DOHH2 (cell line): ENCODE data around the gene PLA2G4A.

ENCODE experiments used
- H3F3A ChIP-seq: fragments of 200-600 bp; sonication (generic), shearing (Covaris generic); 2 replicates; pipeline ENCODE4 v1.6.0; 2016; ENCODE audit warnings: antibody characterized with exemption, mild to moderate bottlenecking; ENCODE audit not compliant: control insufficient read depth, insufficient read depth
- H3K27ac ChIP-seq: fragments of 200-600 bp; sonication (generic); 2 replicates; pipeline ENCODE4 v1.5.1; 2014; ENCODE audit warnings: low read depth, mild to moderate bottlenecking, low read length, moderate library complexity
- H3K27me3 ChIP-seq: fragments of 200-600 bp; sonication (generic); 2 replicates; pipeline ENCODE4 v1.6.1; 2014; ENCODE audit warnings: mild to moderate bottlenecking, low read length, mixed read lengths; ENCODE audit not compliant: control insufficient read depth
- H3K36me3 ChIP-seq: fragments of 200-600 bp; sonication (generic); 2 replicates; pipeline ENCODE4 v1.6.1; 2014; ENCODE audit warnings: mild to moderate bottlenecking, low read length, moderate library complexity, mixed read lengths; ENCODE audit not compliant: control insufficient read depth
- H3K4me1 ChIP-seq: fragments of 200-600 bp; sonication (generic); 2 replicates; pipeline ENCODE4 v1.6.1; 2014; ENCODE audit warnings: mild to moderate bottlenecking, low read length, mixed read lengths; ENCODE audit not compliant: control insufficient read depth
- H3K4me2 ChIP-seq: fragments of 200-600 bp; sonication (generic); 2 replicates; pipeline ENCODE4 v1.6.0; 2014; ENCODE audit warnings: mild to moderate bottlenecking, low read length, moderate library complexity
- H3K4me3 ChIP-seq: fragments of 200-600 bp; sonication (generic); 2 replicates; pipeline ENCODE4 v1.5.1; 2014; ENCODE audit warnings: mild to moderate bottlenecking, low read length, mixed read lengths
- H3K79me2 ChIP-seq: fragments of 200-600 bp; sonication (generic); 2 replicates; pipeline ENCODE4 v1.6.1; 2014; ENCODE audit warnings: mild to moderate bottlenecking, low read length, mixed read lengths; ENCODE audit not compliant: control insufficient read depth
- H3K9me2 ChIP-seq: fragments of 200-600 bp; sonication (generic); replicated peaks from 2 replicates; pipeline ENCODE4 v1.6.1; 2014; ENCODE audit warnings: mild to moderate bottlenecking, low read length, mixed read lengths; ENCODE audit not compliant: control insufficient read depth
- H3K9me3 ChIP-seq: fragments of 200-600 bp; sonication (generic); 2 replicates; pipeline ENCODE4 v1.6.1; 2014; ENCODE audit warnings: antibody characterized with exemption, low read length, mixed read lengths; ENCODE audit not compliant: control insufficient read depth, insufficient read depth
- H4K20me1 ChIP-seq: fragments of 200-600 bp; sonication (generic); 2 replicates; pipeline ENCODE4 v1.6.0; 2014; ENCODE audit warnings: low read depth, mild to moderate bottlenecking, antibody characterized with exemption, low read length, moderate library complexity; ENCODE audit not compliant: control insufficient read depth, insufficient read depth
- EZH2phosphoT487 ChIP-seq: fragments of 200-600 bp; sonication (generic); IDR thresholded peaks from 2 replicates; pipeline ENCODE4 v1.6.1; 2017; ENCODE audit warnings: borderline replicate concordance, mild to moderate bottlenecking, antibody characterized with exemption, low read length, moderate library complexity, mixed read lengths
- TF ChIP-seq, protein P1 (sequence below): fragments of 200-600 bp; sonication (generic); IDR thresholded peaks from one replicate; pipeline ENCODE4 v1.5.1; 2014; ENCODE audit warnings: antibody characterized with exemption, mild to moderate bottlenecking, low read depth, low read length; ENCODE audit not compliant: poor library complexity, severe bottlenecking

PLA2G4A gene

DNA sequence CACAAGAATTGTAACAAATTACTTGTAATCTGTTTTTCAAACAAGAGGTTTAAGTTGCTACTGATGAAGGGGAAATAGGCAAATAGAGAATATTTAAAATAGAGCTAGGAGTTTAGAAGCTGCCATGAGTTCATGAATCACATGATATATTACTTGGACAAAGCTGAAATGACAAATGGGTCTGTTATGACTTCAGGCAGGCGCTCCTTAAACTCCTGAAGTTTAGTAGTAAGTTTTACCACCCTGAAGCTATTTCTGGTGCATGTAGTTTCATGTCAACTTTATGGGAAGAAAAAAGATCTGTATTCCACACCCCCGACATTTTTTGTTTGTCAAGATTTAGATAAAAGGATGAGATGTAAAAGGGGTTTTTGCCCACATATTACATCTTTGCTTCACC lies 58.5 kb downstream of the PLA2G4A start:
- H3K27ac ChIP-seq, result no peak overlapping the region
- no peaks in the 10 kb centered on the region for H3F3A ChIP-seq

DNA sequence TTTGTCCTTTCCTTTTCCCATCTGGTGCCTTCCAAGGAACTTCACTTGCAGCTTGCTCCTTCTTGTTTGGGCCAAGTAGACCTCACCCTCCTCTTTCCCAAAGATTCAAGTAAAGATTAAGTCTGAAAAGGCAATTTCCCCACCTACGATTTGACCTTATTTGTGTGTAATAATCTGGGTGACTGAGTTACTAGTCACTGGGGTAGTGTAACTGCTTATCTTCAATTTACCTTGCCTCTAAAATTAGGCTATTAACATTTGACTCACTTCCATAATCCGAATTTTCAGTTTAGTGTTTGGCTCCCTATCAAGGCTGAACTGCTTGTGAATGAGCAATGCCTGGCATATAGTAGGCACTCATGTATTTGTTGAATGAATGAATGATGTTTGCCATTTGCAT lies 59.6 kb downstream of the PLA2G4A start:
- H3K79me2 ChIP-seq, result no peaks in the 10 kb centered on the region
- H4K20me1 ChIP-seq, result no peaks in the 10 kb centered on the region
- no peaks in the 10 kb centered on the region for H3K4me1 ChIP-seq
- H3K27me3 ChIP-seq, result no peaks in the 10 kb centered on the region
- no peak overlapping the region for H3K4me3 ChIP-seq
- H3K9me3 ChIP-seq, result no peaks in the 10 kb centered on the region
- H3F3A ChIP-seq, result no peaks in the 10 kb centered on the region
- H3K4me2 ChIP-seq, result no peak overlapping the region
- H3K36me3 ChIP-seq, result no peaks in the 10 kb centered on the region
- TF ChIP-seq EZH2phosphoT487, result no peak
- TF ChIP-seq, protein P1, sequence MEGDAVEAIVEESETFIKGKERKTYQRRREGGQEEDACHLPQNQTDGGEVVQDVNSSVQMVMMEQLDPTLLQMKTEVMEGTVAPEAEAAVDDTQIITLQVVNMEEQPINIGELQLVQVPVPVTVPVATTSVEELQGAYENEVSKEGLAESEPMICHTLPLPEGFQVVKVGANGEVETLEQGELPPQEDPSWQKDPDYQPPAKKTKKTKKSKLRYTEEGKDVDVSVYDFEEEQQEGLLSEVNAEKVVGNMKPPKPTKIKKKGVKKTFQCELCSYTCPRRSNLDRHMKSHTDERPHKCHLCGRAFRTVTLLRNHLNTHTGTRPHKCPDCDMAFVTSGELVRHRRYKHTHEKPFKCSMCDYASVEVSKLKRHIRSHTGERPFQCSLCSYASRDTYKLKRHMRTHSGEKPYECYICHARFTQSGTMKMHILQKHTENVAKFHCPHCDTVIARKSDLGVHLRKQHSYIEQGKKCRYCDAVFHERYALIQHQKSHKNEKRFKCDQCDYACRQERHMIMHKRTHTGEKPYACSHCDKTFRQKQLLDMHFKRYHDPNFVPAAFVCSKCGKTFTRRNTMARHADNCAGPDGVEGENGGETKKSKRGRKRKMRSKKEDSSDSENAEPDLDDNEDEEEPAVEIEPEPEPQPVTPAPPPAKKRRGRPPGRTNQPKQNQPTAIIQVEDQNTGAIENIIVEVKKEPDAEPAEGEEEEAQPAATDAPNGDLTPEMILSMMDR, result no peak
- H3K27ac ChIP-seq, result no peak overlapping the region
- H3K9me2 ChIP-seq, result no peaks in the 10 kb centered on the region

More for the DNA sequence above, 58.5 kb downstream of the PLA2G4A start:
- no peaks in the 10 kb centered on the region for H3K27me3 ChIP-seq
- H4K20me1 ChIP-seq, result no peaks in the 10 kb centered on the region
- H3K79me2 ChIP-seq, result no peaks in the 10 kb centered on the region
- no peak overlapping the region for H3K4me3 ChIP-seq
- H3K4me1 ChIP-seq, result no peaks in the 10 kb centered on the region
- H3K9me3 ChIP-seq, result no peaks in the 10 kb centered on the region
- no peaks in the 10 kb centered on the region for H3K36me3 ChIP-seq
- no peak overlapping the region for H3K4me2 ChIP-seq
- H3K9me2 ChIP-seq, result no peaks in the 10 kb centered on the region
- TF ChIP-seq, protein P1, result no peak
- TF ChIP-seq EZH2phosphoT487, result no peak

DNA sequence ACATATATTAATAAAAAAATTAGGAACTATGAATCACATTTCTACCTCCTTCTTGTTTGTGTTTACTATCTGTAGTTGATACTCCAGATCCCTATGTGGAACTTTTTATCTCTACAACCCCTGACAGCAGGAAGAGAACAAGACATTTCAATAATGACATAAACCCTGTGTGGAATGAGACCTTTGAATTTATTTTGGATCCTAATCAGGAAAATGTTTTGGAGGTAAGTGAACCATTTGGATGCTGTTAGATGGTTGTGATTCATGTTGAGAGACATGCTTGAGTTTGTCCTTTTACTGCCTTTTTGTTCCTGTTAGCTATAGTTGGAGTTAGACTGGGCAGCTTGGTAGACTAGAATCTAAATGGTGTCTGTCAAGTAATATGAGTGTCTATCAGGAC lies 64.2 kb downstream of the PLA2G4A start:
- no peaks in the 10 kb centered on the region for H3K4me1 ChIP-seq
- TF ChIP-seq, protein P1, result no peak
- no peak for TF ChIP-seq EZH2phosphoT487
- no peaks in the 10 kb centered on the region for H3K9me3 ChIP-seq
- H4K20me1 ChIP-seq, result no peaks in the 10 kb centered on the region
- H3K4me3 ChIP-seq, result no peak overlapping the region
- H3K27me3 ChIP-seq, result no peaks in the 10 kb centered on the region
- no peak overlapping the region for H3K4me2 ChIP-seq
- no peaks in the 10 kb centered on the region for H3F3A ChIP-seq
- H3K27ac ChIP-seq, result no peak overlapping the region
- no peaks in the 10 kb centered on the region for H3K36me3 ChIP-seq
- no peaks in the 10 kb centered on the region for H3K9me2 ChIP-seq
- no peaks in the 10 kb centered on the region for H3K79me2 ChIP-seq

DNA sequence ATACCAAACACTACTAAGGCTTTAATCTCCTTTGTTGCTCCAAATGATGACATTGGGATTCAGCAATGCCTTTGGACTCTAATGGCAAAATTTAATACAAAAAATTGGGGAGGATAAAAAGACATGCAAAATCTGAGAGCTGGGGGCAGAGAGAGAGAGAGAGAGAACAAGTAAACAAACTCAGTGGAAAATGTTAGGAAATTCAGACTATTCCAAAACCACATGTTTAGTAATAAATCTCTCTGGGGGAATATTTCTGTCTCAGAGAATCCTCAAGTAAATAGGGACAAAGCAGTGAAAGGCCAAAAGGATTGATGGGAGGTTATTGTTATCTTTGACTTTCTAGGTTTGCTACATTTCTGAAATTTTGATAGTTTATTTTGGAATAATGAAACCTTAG lies 65.7 kb downstream of the PLA2G4A start:
- H4K20me1 ChIP-seq, result no peaks in the 10 kb centered on the region
- H3K4me2 ChIP-seq, result no peak overlapping the region
- H3K36me3 ChIP-seq, result no peaks in the 10 kb centered on the region
- H3K4me1 ChIP-seq, result no peaks in the 10 kb centered on the region
- no peaks in the 10 kb centered on the region for H3K9me2 ChIP-seq
- no peaks in the 10 kb centered on the region for H3K27me3 ChIP-seq
- H3K4me3 ChIP-seq, result no peak overlapping the region
- no peaks in the 10 kb centered on the region for H3K9me3 ChIP-seq
- no peak overlapping the region for H3K27ac ChIP-seq
- H3F3A ChIP-seq, result no peaks in the 10 kb centered on the region
- no peaks in the 10 kb centered on the region for H3K79me2 ChIP-seq
- no peak for TF ChIP-seq EZH2phosphoT487
- TF ChIP-seq, protein P1, result no peak
